Calu3 (cell line): ENCODE results near the gene PRIM2. TPM values are rescaled to one million over a fixed set of nuclear protein-coding genes. Genes with fewer than 3 reads are reported as not detected.
"Not testable (repeated sequence)": the region's sequence is repeated elsewhere in the genome, so short reads cannot be mapped to it uniquely, and the experiment has no call there.

Experiments
- Bru-seq: library from RNA; stranded (reverse); fragments of 400-500 nt; gene quantifications from one replicate; lab custom pipeline; 2021; lab: Mats Ljungman, UMichigan
- BruChase-seq, 2 experiments: library from RNA; stranded (reverse); fragments of 400-500 nt; gene quantifications; one replicate each; lab custom pipeline; 2021; lab: Mats Ljungman, UMichigan
- BruUV-seq: library from RNA; stranded (reverse); fragments of 400-500 nt; replicated peaks from 2 replicates; lab custom pipeline; 2021; lab: Mats Ljungman, UMichigan
- CTCF ChIA-PET: fragments of 300-600 bp; sonication (Branson Sonifier 250); formaldehyde crosslinking; loops from one replicate; lab custom pipeline; 2022; ENCODE audit warnings: antibody characterized with exemption; lab: Charles Lee
- DNase-seq: peaks from one replicate; pipeline ENCODE4 v3.0.0; 2022
- H3K27ac Mint-ChIP-seq: one replicate; pipeline ENCODE4 v1.8.0; 2022; ENCODE audit warnings: mixed read lengths; ENCODE audit not compliant: unreplicated experiment
- H3K27me3 Mint-ChIP-seq: one replicate; pipeline ENCODE4 v1.8.0; 2022; ENCODE audit warnings: mixed read lengths; ENCODE audit not compliant: unreplicated experiment
- H3K36me3 Mint-ChIP-seq: one replicate; pipeline ENCODE4 v1.8.0; 2022; ENCODE audit warnings: mild to moderate bottlenecking, moderate library complexity, mixed read lengths; ENCODE audit not compliant: insufficient read depth, unreplicated experiment
- H3K4me1 Mint-ChIP-seq: one replicate; pipeline ENCODE4 v1.8.0; 2022; ENCODE audit warnings: mild to moderate bottlenecking, low read depth, mixed read lengths; ENCODE audit not compliant: unreplicated experiment
- H3K4me3 Mint-ChIP-seq: one replicate; pipeline ENCODE4 v1.8.0; 2022; ENCODE audit warnings: mild to moderate bottlenecking, low read depth, moderate library complexity, mixed read lengths; ENCODE audit not compliant: unreplicated experiment
- H3K9me3 Mint-ChIP-seq: one replicate; pipeline ENCODE4 v1.8.0; 2022; ENCODE audit warnings: low read depth, mixed read lengths; ENCODE audit not compliant: unreplicated experiment
- CTCF ChIP-seq: fragments of 200-600 bp; IDR thresholded peaks from one replicate; pipeline ENCODE4 v1.8.0; 2022; ENCODE audit warnings: antibody characterized with exemption; ENCODE audit not compliant: unreplicated experiment
- intact Hi-C: fragments of 100-400 bp; cut with micrococcal nuclease; formaldehyde crosslinking; loops from one replicate; pipeline ENCODE4 v1.10.0; 2022; ENCODE audit not compliant: unreplicated experiment
- long read RNA-seq: library from polyadenylated mRNA; stranded (forward); transcript quantifications from one replicate; pipeline ENCODE4 v2.0.0, GENCODE V29; 2022
- total RNA-seq: library from RNA; stranded (reverse); gene quantifications from 2 replicates; pipeline ENCODE4 v1.2.3, GENCODE V29; 2022

The PRIM2 gene
- 31.8 and 32.3 TPM in 2 replicates for total RNA-seq
- percentile 86 among the genes with signal in this experiment for Bru-seq, nascent RNA
- percentile 68 among the genes with signal in this experiment for BruChase-seq, experiment 1, labeled RNA remaining after a 6-hour chase
- percentile 69 among the genes with signal in this experiment for BruChase-seq, experiment 2, labeled RNA remaining after a 2-hour chase
- long read RNA-seq, transcript PRIM2-207 (14 exons, 2,308 nt) = major isoform, 14 of 19 reads
- long read RNA-seq, partial matches to known transcripts = 1 of 19 reads
- long read RNA-seq, other reads (novel, unspliced or antisense) = 4 of 19 reads

- Mint-ChIP-seq H3K27me3 (no peaks in the 10 kb centered on the region), H3K4me3 (peak within 1 kb of the TSS; percentile 93), H3K27ac (peak within 1 kb of the TSS; percentile 76), H3K9me3 (no peaks in the 10 kb centered on the region), H3K36me3 (peaks cover 16% of the 10 kb centered on the region), H3K4me1 (peaks cover 31% of the 10 kb centered on the region)
- TF ChIP-seq CTCF = no peak
- peak; percentile 89 for DNase-seq
- CTCF ChIA-PET = interaction anchor here (0.7 to 2.2 kb wide), 6 partner anchors 9 to 414 kb away, joined by 3 to 13 read pairs (median 4); partner anchors contain the start of gene BAG2
- intact Hi-C loops = loop anchor here (1.0 to 10.0 kb wide), 3 partner anchors 293 to 413 kb away; partner anchors contain the start of gene BEND6
- BruUV-seq = TSS peak; percentile 59
Observed at GRCh38 chr6:57317060-57317943, at the start of gene PRIM2. TSS of gene PRIM2 (plus strand) at chr6:57317630. CDS start at chr6:57318446, 816 bp downstream.

GRCh38 chr6:57268294-57268640, 49.2 kb upstream of the PRIM2 start:
- Mint-ChIP-seq H3K36me3 (no peaks in the 10 kb centered on the region), H3K4me3 (no peak overlapping the region), H3K27ac (no peak overlapping the region), H3K27me3 (peaks cover 12% of the 10 kb centered on the region), H3K4me1 (no peaks in the 10 kb centered on the region), H3K9me3 (peaks cover 1% of the 10 kb centered on the region)
- CTCF ChIA-PET = no interaction called here
- TF ChIP-seq CTCF = no peak
- BruUV-seq = no TSS peak
- intact Hi-C loops = loop anchor here (1.0 to 2.0 kb wide), 2 partner anchors 45 to 48 kb away; partner anchors contain the start of gene RAB23
- DNase-seq = no peak

GRCh38 chr6:57274113-57274824, 43.2 kb upstream of the PRIM2 start:
- H3K27me3 Mint-ChIP-seq = peaks cover 12% of the 10 kb centered on the region
- H3K4me1 Mint-ChIP-seq, H3K4me3 Mint-ChIP-seq, H3K9me3 Mint-ChIP-seq, H3K36me3 Mint-ChIP-seq, BruUV-seq, DNase-seq, CTCF ChIA-PET, H3K27ac Mint-ChIP-seq, intact Hi-C loops: not testable (repeated sequence)

GRCh38 chr6:57275384-57275783, 42.0 kb upstream of the PRIM2 start:
- intact Hi-C loops = no loop called here
- no peak for TF ChIP-seq CTCF
- CTCF ChIA-PET = no interaction called here

More at GRCh38 chr6:57275384-57275783, 42.0 kb upstream of the PRIM2 start:
- peaks cover 12% of the 10 kb centered on the region for H3K27me3 Mint-ChIP-seq
- BruUV-seq = no TSS peak
- H3K27ac Mint-ChIP-seq = no peak overlapping the region
- H3K4me3 Mint-ChIP-seq = no peak overlapping the region
- H3K4me1 Mint-ChIP-seq = no peaks in the 10 kb centered on the region
- peaks cover 4% of the 10 kb centered on the region for H3K9me3 Mint-ChIP-seq
- no peaks in the 10 kb centered on the region for H3K36me3 Mint-ChIP-seq
- DNase-seq = no peak
